IMR-90 (cell line): ENCODE measurements around the gene NEK6. TPM values are rescaled to one million over a fixed set of nuclear protein-coding genes. Genes with fewer than 3 reads are reported as not detected.

Experiments
- ATAC-seq: fragments of 200-7000 bp; cut with Tn5 transposase; 2 replicates; pipeline ENCODE4 v1.9.1; 2020; ENCODE audit warnings: low read depth, mild to moderate bottlenecking, moderate library complexity
- BruUV-seq: library from RNA; stranded (reverse); fragments of 400-500 nt; replicated peaks from 2 replicates; lab custom pipeline; 2021; lab: Mats Ljungman, UMichigan
- CTCF ChIA-PET: fragments of 300-600 bp; formaldehyde crosslinking; extraction: SDS; loops from one replicate; lab custom pipeline; 2021; ENCODE audit warnings: antibody characterized with exemption; lab: Yijun Ruan, JAX
- POLR2A ChIA-PET: fragments of 300-600 bp; sonication (Branson Sonifier 250); formaldehyde crosslinking; loops from one replicate; lab custom pipeline; 2022; ENCODE audit warnings: antibody characterized with exemption; ENCODE audit not compliant: unreplicated experiment; lab: Charles Lee
- DNase-seq: peaks from one replicate; pipeline ENCODE4 v3.0.0; 2013
- H2AFZ ChIP-seq: replicated peaks from 2 replicates; pipeline ENCODE3; 2013; ENCODE audit warnings: low read length, mild to moderate bottlenecking; ENCODE audit not compliant: poor library complexity
- H2AK5ac ChIP-seq: 2 replicates; pipeline ENCODE4 v1.6.1; 2013; ENCODE audit warnings: low read depth, low read length, inconsistent platforms
- H2AK9ac ChIP-seq: replicated peaks from 2 replicates; pipeline ENCODE3; 2013; ENCODE audit warnings: mild to moderate bottlenecking, low read depth, low read length, moderate library complexity; ENCODE audit not compliant: poor library complexity
- H2BK120ac ChIP-seq: 2 replicates; pipeline ENCODE4 v1.6.1; 2013; ENCODE audit warnings: low read depth, low read length, inconsistent platforms
- H2BK15ac ChIP-seq: 3 replicates; pipeline ENCODE4 v1.6.1; 2013; ENCODE audit warnings: low read depth, low read length, inconsistent platforms
- H2BK20ac ChIP-seq: 2 replicates; pipeline ENCODE4 v1.6.1; 2013; ENCODE audit warnings: low read depth, mild to moderate bottlenecking, inconsistent platforms, low read length, moderate library complexity
- H2BK5ac ChIP-seq: 2 replicates; pipeline ENCODE4 v1.6.1; 2013; ENCODE audit warnings: mild to moderate bottlenecking, low read depth, low read length, inconsistent platforms; ENCODE audit not compliant: poor library complexity, severe bottlenecking
- H3K14ac ChIP-seq: replicated peaks from 2 replicates; pipeline ENCODE4 v1.6.1; 2013; ENCODE audit warnings: low read depth, low read length, inconsistent platforms
- H3K18ac ChIP-seq: 2 replicates; pipeline ENCODE4 v1.6.1; 2013; ENCODE audit warnings: low read depth, low read length, control low read depth
- H3K23ac ChIP-seq: 2 replicates; pipeline ENCODE4 v1.6.1; 2013; ENCODE audit warnings: low read depth, low read length, inconsistent platforms
- H3K27ac ChIP-seq: 2 replicates; pipeline ENCODE4 v1.5.1; 2013; ENCODE audit warnings: mild to moderate bottlenecking, control low read depth, low read length; ENCODE audit not compliant: insufficient read depth
- H3K27me3 ChIP-seq: 2 replicates; pipeline ENCODE4 v1.6.1; 2013; ENCODE audit warnings: low read length; ENCODE audit not compliant: control insufficient read depth, insufficient read depth
- H3K36me3 ChIP-seq: 2 replicates; pipeline ENCODE4 v1.6.1; 2013; ENCODE audit warnings: low read length, mixed read lengths; ENCODE audit not compliant: control insufficient read depth, insufficient read depth
- H3K4ac ChIP-seq: 2 replicates; pipeline ENCODE4 v1.6.1; 2013; ENCODE audit warnings: low read depth, low read length, inconsistent platforms
- H3K4me1 ChIP-seq: 2 replicates; pipeline ENCODE4 v1.6.1; 2013; ENCODE audit warnings: low read length, mixed read lengths; ENCODE audit not compliant: control insufficient read depth, insufficient read depth
- H3K4me2 ChIP-seq: 2 replicates; pipeline ENCODE4 v1.6.1; 2013; ENCODE audit warnings: low read depth, mild to moderate bottlenecking, control low read depth, low read length, moderate library complexity
- H3K4me3 ChIP-seq: 2 replicates; pipeline ENCODE4 v1.5.1; 2013; ENCODE audit warnings: low read depth, mild to moderate bottlenecking, control low read depth, low read length, moderate library complexity; ENCODE audit not compliant: insufficient read depth
- H3K56ac ChIP-seq: 2 replicates; pipeline ENCODE4 v1.6.1; 2013; ENCODE audit warnings: low read length, inconsistent platforms; ENCODE audit not compliant: insufficient read depth; ENCODE audit errors: extremely low read depth
- H3K79me1 ChIP-seq, 2 experiments: 2 replicates each; pipeline ENCODE4 v1.6.1; 2013; ENCODE audit warnings: low read length in 2 of 2, inconsistent platforms in 1 of 2, low read depth in 1 of 2
- H3K9ac ChIP-seq: 2 replicates; pipeline ENCODE4 v1.6.1; 2013; ENCODE audit warnings: low read depth, low read length, control low read depth
- H3K9me1 ChIP-seq: 2 replicates; pipeline ENCODE4 v1.6.1; 2013; ENCODE audit warnings: low read length, inconsistent platforms; ENCODE audit not compliant: insufficient read depth
- H3K9me3 ChIP-seq: 2 replicates; pipeline ENCODE4 v1.6.1; 2013; ENCODE audit warnings: low read length; ENCODE audit not compliant: control insufficient read depth, insufficient read depth
- H4K20me1 ChIP-seq: 2 replicates; pipeline ENCODE4 v1.6.1; 2013; ENCODE audit warnings: low read length, inconsistent platforms; ENCODE audit not compliant: insufficient read depth
- H4K5ac ChIP-seq: 2 replicates; pipeline ENCODE4 v1.6.1; 2013; ENCODE audit warnings: mild to moderate bottlenecking, low read depth, low read length, control low read depth
- H4K8ac ChIP-seq, 2 experiments: 2 replicates each; pipeline ENCODE4 v1.6.1; 2013; ENCODE audit warnings: low read depth in 2 of 2, low read length in 2 of 2, control low read depth in 1 of 2, inconsistent platforms in 1 of 2
- H4K91ac ChIP-seq: 2 replicates; pipeline ENCODE4 v1.6.1; 2013; ENCODE audit warnings: low read depth, low read length, inconsistent platforms; ENCODE audit not compliant: insufficient read depth
- BHLHE40 ChIP-seq: fragments of 150-350 bp; IDR thresholded peaks from 2 replicates; pipeline ENCODE4 v1.6.1; 2016; ENCODE audit warnings: mild to moderate bottlenecking, low read depth, low read length
- FOS ChIP-seq: fragments of 150-350 bp; IDR thresholded peaks from 2 replicates; pipeline ENCODE4 v1.6.1; 2016; ENCODE audit warnings: low read depth, low read length
- MAFK ChIP-seq: IDR thresholded peaks from 2 replicates; pipeline ENCODE4 v1.6.1; 2012; ENCODE audit warnings: low read depth, low read length, improper control_type of control experiment
- MXI1 ChIP-seq: IDR thresholded peaks from 2 replicates; pipeline ENCODE4 v1.6.1; 2012; ENCODE audit warnings: low read depth, mild to moderate bottlenecking, low read length, moderate library complexity, borderline replicate concordance
- RAD21 ChIP-seq: IDR thresholded peaks from 2 replicates; pipeline ENCODE4 v1.6.1; 2012; ENCODE audit warnings: low read length, improper control_type of control experiment
- RCOR1 ChIP-seq: IDR thresholded peaks from 2 replicates; pipeline ENCODE4 v1.6.1; 2012; ENCODE audit warnings: mild to moderate bottlenecking, low read length, improper control_type of control experiment; ENCODE audit not compliant: insufficient replicate concordance
- SMC3 ChIP-seq: fragments of 150-350 bp; IDR thresholded peaks from 2 replicates; pipeline ENCODE4 v1.6.1; 2016; ENCODE audit warnings: low read depth, mild to moderate bottlenecking, antibody characterized with exemption, low read length, moderate library complexity
- WGBS, 2 experiments: methylation state at CpG; one replicate each; pipeline versions ENCODE4 v1.1.5 to v1.1.7; 2013; ENCODE audit warnings: missing lambda C conversion rate in 2 of 2; ENCODE audit not compliant: insufficient read length in 1 of 2; ENCODE audit errors: extremely low coverage in 2 of 2; 5-methylcytosine and 5-hydroxymethylcytosine counted together
- dilution Hi-C: fragments of 300-500 bp; cut with HindIII; formaldehyde crosslinking; loops from one replicate; pipeline ENCODE4 v1.14.3; 2018; ENCODE audit warnings: low sequenced_read_pairs; ENCODE audit not compliant: unreplicated experiment
- in situ Hi-C: fragments of 300-500 bp; cut with MboI; formaldehyde crosslinking; loops from 3 replicates; pipeline ENCODE4 v1.14.3; 2019; ENCODE audit warnings: low sequenced_read_pairs, inconsistent platforms, mixed read lengths
- intact Hi-C: fragments of 100-400 bp; cut with micrococcal nuclease; formaldehyde crosslinking; loops from 2 replicates; pipeline ENCODE4 v1.10.0; 2022
- polyA plus RNA-seq, 3 experiments: library from polyadenylated mRNA; depleted of rRNA; stranded (reverse); fragments of >200 nt; gene quantifications; 2 replicates each; pipeline ENCODE4 v1.2.3, GENCODE V29; 2012; ENCODE audit warnings: low replicate concordance in 1 of 3
- total RNA-seq: library from RNA; depleted of rRNA; stranded (reverse); fragments of >200 nt; gene quantifications from 2 replicates; pipeline ENCODE4 v1.2.3, GENCODE V29; 2012
- TF ChIP-seq, protein P1 (sequence below): fragments of 150-350 bp; IDR thresholded peaks from 2 replicates; pipeline ENCODE4 v1.6.1; 2016; ENCODE audit warnings: low read depth, mild to moderate bottlenecking, low read length, moderate library complexity, borderline replicate concordance
- TF ChIP-seq, protein P2 (sequence below): conservative IDR thresholded peaks from 2 replicates; pipeline ENCODE4 v1.5.1; 2012; ENCODE audit warnings: mild to moderate bottlenecking, low read depth, low read length, improper control_type of control experiment

Gene NEK6
- total and polyA plus RNA-seq, 2 of the 4 experiments (the other 2 are of a cell fraction) = 79.9 to 112 TPM

DNA sequence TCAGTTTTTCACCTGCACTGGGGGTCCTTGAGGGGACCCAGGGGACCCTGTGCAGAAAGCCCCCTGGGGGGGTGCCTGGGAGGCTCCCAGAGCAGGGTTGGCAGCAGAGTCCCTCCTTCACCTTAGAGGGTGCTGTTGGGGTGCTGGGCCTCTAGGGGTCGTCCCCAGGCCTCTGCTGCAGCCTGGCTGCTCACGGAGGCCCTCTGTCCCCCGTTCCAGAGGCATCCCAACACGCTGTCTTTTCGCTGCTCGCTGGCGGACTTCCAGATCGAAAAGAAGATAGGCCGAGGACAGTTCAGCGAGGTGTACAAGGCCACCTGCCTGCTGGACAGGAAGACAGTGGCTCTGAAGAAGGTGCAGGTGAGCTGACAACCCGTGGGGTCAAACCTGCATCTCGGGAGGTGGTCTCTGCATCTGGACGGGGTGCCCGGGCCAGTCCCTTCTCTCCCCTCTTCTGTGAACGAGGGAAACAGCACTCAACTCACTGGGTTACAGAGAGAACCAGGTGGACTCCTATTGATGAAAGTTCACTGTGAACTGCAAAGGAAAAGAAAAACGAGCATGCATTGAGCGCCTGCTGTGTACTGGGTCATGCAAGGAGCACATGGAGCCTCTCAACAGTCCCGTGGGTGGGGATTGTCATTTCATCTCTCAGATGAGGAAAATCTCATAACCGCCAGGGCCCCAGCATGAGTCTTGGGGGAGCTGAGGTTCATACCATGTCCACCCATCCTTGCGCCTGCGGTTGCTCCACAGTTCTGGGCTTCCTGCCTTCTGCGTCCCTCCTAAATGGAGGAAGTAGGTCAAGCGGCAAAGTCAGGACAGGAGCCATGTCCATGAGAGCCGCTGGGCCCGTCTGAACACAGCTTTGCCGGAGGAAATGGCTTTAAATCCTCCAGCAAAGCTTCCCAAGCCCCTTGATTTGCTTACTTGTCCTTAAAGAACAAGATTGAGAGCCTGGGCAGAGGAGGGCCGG lies 54.8 kb downstream of the NEK6 start:
- TF ChIP-seq MXI1 (no peak), RCOR1 (no peak), SMC3 (no peak), RAD21 (no peak), MAFK (no peak), FOS (no peak), BHLHE40 (no peak)
- TF ChIP-seq, protein P1, sequence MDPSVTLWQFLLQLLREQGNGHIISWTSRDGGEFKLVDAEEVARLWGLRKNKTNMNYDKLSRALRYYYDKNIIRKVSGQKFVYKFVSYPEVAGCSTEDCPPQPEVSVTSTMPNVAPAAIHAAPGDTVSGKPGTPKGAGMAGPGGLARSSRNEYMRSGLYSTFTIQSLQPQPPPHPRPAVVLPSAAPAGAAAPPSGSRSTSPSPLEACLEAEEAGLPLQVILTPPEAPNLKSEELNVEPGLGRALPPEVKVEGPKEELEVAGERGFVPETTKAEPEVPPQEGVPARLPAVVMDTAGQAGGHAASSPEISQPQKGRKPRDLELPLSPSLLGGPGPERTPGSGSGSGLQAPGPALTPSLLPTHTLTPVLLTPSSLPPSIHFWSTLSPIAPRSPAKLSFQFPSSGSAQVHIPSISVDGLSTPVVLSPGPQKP = no peak
- TF ChIP-seq, protein P2, sequence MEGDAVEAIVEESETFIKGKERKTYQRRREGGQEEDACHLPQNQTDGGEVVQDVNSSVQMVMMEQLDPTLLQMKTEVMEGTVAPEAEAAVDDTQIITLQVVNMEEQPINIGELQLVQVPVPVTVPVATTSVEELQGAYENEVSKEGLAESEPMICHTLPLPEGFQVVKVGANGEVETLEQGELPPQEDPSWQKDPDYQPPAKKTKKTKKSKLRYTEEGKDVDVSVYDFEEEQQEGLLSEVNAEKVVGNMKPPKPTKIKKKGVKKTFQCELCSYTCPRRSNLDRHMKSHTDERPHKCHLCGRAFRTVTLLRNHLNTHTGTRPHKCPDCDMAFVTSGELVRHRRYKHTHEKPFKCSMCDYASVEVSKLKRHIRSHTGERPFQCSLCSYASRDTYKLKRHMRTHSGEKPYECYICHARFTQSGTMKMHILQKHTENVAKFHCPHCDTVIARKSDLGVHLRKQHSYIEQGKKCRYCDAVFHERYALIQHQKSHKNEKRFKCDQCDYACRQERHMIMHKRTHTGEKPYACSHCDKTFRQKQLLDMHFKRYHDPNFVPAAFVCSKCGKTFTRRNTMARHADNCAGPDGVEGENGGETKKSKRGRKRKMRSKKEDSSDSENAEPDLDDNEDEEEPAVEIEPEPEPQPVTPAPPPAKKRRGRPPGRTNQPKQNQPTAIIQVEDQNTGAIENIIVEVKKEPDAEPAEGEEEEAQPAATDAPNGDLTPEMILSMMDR = 0 out of 2 replicates have a peak, but pooled peaks have one; percentile 10
- H4K5ac ChIP-seq = no peak overlapping the region
- in situ Hi-C loops = loop anchor here (10.0 to 25.0 kb wide), 2 partner anchors 775 to 908 kb away; no protein-coding TSS in a partner anchor

More for the DNA sequence above, 54.8 kb downstream of the NEK6 start:
- no peak overlapping the region for H3K4me3 ChIP-seq
- BruUV-seq = no TSS peak
- peaks cover 78% of the 10 kb centered on the region for H3K36me3 ChIP-seq
- H3K9me1 ChIP-seq = peaks cover 16% of the 10 kb centered on the region
- no peaks in the 10 kb centered on the region for H3K9me3 ChIP-seq
- WGBS, 2 experiments = 81% methylated on average over 13 of the region's 27 CpGs; no CpG with 5 or more reads in 1 of the 2 experiments
- H3K56ac ChIP-seq = no peak overlapping the region
- H3K14ac ChIP-seq = no peak overlapping the region
- peak overlapping the region; percentile 7 for H2BK5ac ChIP-seq
- no peak overlapping the region for H2BK15ac ChIP-seq
- H3K9ac ChIP-seq = no peak overlapping the region
- no peak overlapping the region for H2BK120ac ChIP-seq
- intact Hi-C loops = no loop called here
- H3K79me1 ChIP-seq = peaks cover 43 to 84% of the 10 kb centered on the region in 2 experiments
- no peak for DNase-seq
- H2AFZ ChIP-seq = peak overlapping the region; percentile 15
- peaks cover 4% of the 10 kb centered on the region; the same call in 1 of the 2 replicates for H4K20me1 ChIP-seq
- CTCF ChIA-PET = no interaction called here
- no peak overlapping the region for H3K27ac ChIP-seq
- ATAC-seq = no peak
- H4K8ac ChIP-seq = no peak overlapping the region
- no peak overlapping the region for H2AK9ac ChIP-seq
- no peak overlapping the region for H3K23ac ChIP-seq
- H3K4ac ChIP-seq = peak overlapping the region; percentile 9
- peak overlapping the region; percentile 38; the same call in 1 of the 2 replicates for H4K91ac ChIP-seq
- POLR2A ChIA-PET = no interaction called here
- H3K4me2 ChIP-seq = no peak overlapping the region
- no peak overlapping the region for H2BK20ac ChIP-seq
- no peak overlapping the region for H3K18ac ChIP-seq
- H2AK5ac ChIP-seq = peak overlapping the region; percentile 58; the same call in 1 of the 2 replicates
- H3K27me3 ChIP-seq = no peaks in the 10 kb centered on the region
- peaks cover 15% of the 10 kb centered on the region for H3K4me1 ChIP-seq
- dilution Hi-C loops = no loop called here
